Epithelial cell of esophagus (primary cell): Measurements from ENCODE around the gene DCLRE1B.

Experiments
- DNase-seq: peaks from one replicate; pipeline ENCODE4 v3.0.0; 2010; ENCODE audit warnings: low read depth
- H3K4me3 ChIP-seq: 2 replicates; pipeline ENCODE4 v1.5.1; 2011; ENCODE audit warnings: mild to moderate bottlenecking, low read length, control low read depth
- CTCF ChIP-seq: IDR thresholded peaks from 2 replicates; pipeline ENCODE4 v1.5.1; 2011; ENCODE audit warnings: low read depth, mild to moderate bottlenecking, low read length, control low read depth, inconsistent platforms; ENCODE audit not compliant: insufficient read depth; ENCODE audit errors: missing control alignments

DCLRE1B gene

DNA sequence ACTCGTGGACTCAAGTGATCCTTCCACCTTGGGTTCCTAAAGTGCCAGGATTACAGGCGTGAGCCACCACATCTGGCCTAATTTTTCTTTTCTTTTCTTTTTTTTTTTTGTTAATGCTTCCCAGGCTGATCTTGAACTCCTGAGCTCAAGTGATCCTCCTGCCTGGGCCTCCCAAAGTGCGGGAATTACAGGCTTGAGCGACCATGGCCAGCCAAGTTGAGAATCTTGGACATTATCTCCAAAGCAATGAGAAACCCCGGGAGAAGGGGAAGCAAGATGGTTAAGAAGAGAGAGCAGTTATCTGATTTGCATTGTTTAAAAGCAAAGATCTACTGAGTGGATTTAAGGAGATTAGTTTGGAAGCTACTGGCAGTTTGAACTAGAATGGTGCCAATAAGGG, 33.1 kb downstream of the DCLRE1B start:
- DNase-seq: no peak
- TF ChIP-seq CTCF: no peak
- no peak overlapping the region for H3K4me3 ChIP-seq

DNA sequence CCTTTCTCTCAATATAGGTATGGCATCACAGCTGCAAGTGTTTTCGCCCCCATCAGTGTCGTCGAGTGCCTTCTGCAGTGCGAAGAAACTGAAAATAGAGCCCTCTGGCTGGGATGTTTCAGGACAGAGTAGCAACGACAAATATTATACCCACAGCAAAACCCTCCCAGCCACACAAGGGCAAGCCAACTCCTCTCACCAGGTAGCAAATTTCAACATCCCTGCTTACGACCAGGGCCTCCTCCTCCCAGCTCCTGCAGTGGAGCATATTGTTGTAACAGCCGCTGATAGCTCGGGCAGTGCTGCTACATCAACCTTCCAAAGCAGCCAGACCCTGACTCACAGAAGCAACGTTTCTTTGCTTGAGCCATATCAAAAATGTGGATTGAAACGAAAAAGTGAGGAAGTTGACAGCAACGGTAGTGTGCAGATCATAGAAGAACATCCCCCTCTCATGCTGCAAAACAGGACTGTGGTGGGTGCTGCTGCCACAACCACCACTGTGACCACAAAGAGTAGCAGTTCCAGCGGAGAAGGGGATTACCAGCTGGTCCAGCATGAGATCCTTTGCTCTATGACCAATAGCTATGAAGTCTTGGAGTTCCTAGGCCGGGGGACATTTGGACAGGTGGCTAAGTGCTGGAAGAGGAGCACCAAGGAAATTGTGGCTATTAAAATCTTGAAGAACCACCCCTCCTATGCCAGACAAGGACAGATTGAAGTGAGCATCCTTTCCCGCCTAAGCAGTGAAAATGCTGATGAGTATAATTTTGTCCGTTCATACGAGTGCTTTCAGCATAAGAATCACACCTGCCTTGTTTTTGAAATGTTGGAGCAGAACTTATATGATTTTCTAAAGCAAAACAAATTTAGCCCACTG, 35.5 kb downstream of the DCLRE1B start:
- no peak for TF ChIP-seq CTCF
- H3K4me3 ChIP-seq: no peak overlapping the region
- no peak for DNase-seq

DNA sequence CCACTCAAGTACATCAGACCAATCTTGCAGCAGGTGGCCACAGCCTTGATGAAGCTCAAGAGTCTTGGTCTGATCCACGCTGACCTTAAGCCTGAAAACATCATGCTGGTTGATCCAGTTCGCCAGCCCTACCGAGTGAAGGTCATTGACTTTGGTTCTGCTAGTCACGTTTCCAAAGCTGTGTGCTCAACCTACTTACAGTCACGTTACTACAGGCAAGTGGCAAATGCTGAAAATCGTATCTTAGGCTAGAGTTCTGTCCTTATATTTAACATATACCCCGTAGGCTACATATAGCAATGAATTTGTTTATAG, 36.1 kb downstream of the DCLRE1B start:
- no peak for TF ChIP-seq CTCF
- no peak for DNase-seq
- H3K4me3 ChIP-seq: no peak overlapping the region

- no peak for DNase-seq
- H3K4me3 ChIP-seq: no peak overlapping the region
- TF ChIP-seq CTCF: no peak
Measured at GRCh38 chr1:113942527-113942926, 37.4 kb downstream of the DCLRE1B start.

DNA sequence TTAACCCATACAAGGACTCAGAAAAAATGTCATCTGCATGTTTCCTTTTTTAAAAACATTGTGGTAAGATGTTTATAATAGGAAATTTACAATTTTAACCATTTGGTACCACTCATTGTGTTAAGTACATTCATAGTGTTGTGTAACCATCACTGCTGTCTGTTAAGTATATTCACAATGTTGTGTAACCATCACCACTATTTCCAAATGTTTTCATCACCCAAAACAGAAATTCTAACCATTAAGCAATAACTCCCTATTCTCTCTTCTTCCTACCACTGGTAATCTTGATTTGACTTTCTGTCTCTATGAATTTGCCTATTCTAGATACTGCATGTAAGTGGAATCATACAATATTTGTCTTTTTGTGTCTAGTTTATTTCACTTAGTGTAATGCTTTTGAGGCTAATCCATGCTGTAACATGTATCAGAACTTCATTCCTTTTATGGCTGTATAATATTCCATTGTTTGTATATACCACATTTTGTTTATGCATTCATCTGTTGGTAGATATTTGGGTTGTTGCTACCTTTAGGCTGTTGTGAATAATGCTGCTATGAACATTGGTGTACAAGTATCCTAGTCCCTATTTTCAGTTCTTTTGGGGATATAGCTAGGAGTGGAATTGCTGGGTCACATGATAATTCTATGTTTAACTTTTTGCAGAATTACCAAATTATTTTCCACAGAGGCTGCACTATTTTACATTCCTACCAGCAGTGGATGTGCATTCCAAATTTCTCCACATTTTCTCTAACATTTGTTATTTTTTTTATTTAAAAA, 38.1 kb downstream of the DCLRE1B start:
- TF ChIP-seq CTCF: no peak
- no peak for DNase-seq

GRCh38 chr1:113945329-113945728, 40.2 kb downstream of the DCLRE1B start:
- no peak for TF ChIP-seq CTCF
- H3K4me3 ChIP-seq: no peak overlapping the region
- DNase-seq: no peak

More for the DNA sequence above, 38.1 kb downstream of the DCLRE1B start:
- H3K4me3 ChIP-seq: no peak overlapping the region
